ENCODE results near the gene CAMTA1.

- no peak for TF ChIP-seq CTCF (IDR thresholded peaks at IDR 0.05; ENCODE audit: low read length)
- no peak for TF ChIP-seq EZH2phosphoT487 (IDR thresholded peaks at IDR 0.05; ENCODE audit: low read length)
Measured at GRCh38 chr1:7287013-7287412, 501.8 kb downstream of the CAMTA1 start.
